DND-41 (cell line): ENCODE measurements around the gene SLC2A6.

ENCODE experiments used
- ATAC-seq: fragments of 200-7000 bp; cut with Tn5 transposase; 3 replicates; pipeline ENCODE4 v1.9.1; 2021; ENCODE audit warnings: low read depth; ENCODE audit not compliant: insufficient read depth
- DNase-seq: peaks from one replicate; pipeline ENCODE4 v3.0.0-alpha.2; 2020
- H2AFZ ChIP-seq: 2 replicates; pipeline ENCODE4 v1.6.0; 2012; ENCODE audit warnings: low read depth, low read length
- H3K27ac ChIP-seq: 2 replicates; pipeline ENCODE4 v1.5.1; 2012; ENCODE audit warnings: low read length, inconsistent platforms
- H3K27me3 ChIP-seq: fragments of 200-600 bp; sonication (generic); 2 replicates; pipeline ENCODE4 v1.6.0; 2012; ENCODE audit warnings: low read length, mild to moderate bottlenecking, inconsistent platforms; ENCODE audit not compliant: insufficient read depth, poor library complexity
- H3K36me3 ChIP-seq: 2 replicates; pipeline ENCODE4 v1.5.1; 2012; ENCODE audit warnings: low read length, inconsistent platforms; ENCODE audit not compliant: insufficient read depth
- H3K4me1 ChIP-seq: 2 replicates; pipeline ENCODE4 v1.5.1; 2012; ENCODE audit warnings: mild to moderate bottlenecking, low read length; ENCODE audit not compliant: insufficient read depth
- H3K4me2 ChIP-seq: 2 replicates; pipeline ENCODE4 v1.6.0; 2012; ENCODE audit warnings: mild to moderate bottlenecking, moderate library complexity, low read length, inconsistent platforms; ENCODE audit not compliant: insufficient read depth
- H3K4me3 ChIP-seq, 2 experiments: fragments of 200-600 bp in 1 of 2; shearing (Covaris generic) in 1 of 2; 2 replicates each; pipeline ENCODE4 v1.5.1; 2012 to 2016; ENCODE audit warnings: inconsistent platforms in 2 of 2, low read length in 2 of 2, mild to moderate bottlenecking in 2 of 2, low read depth in 1 of 2, moderate library complexity in 1 of 2
- H3K79me2 ChIP-seq: 2 replicates; pipeline ENCODE4 v1.6.0; 2012; ENCODE audit warnings: low read length, inconsistent platforms; ENCODE audit not compliant: insufficient read depth
- H3K9ac ChIP-seq: 2 replicates; pipeline ENCODE4 v1.6.0; 2012; ENCODE audit warnings: low read depth, mild to moderate bottlenecking, inconsistent platforms, low read length, moderate library complexity
- H3K9me3 ChIP-seq: 2 replicates; pipeline ENCODE4 v1.5.1; 2012; ENCODE audit warnings: low read length, moderate library complexity, mild to moderate bottlenecking, inconsistent platforms; ENCODE audit not compliant: insufficient read depth, severe bottlenecking
- H4K20me1 ChIP-seq: 2 replicates; pipeline ENCODE4 v1.6.0; 2012; ENCODE audit warnings: low read length; ENCODE audit not compliant: insufficient read depth
- CTCF ChIP-seq: IDR thresholded peaks from 2 replicates; pipeline ENCODE4 v1.5.1; 2012; ENCODE audit warnings: borderline replicate concordance, low read length, moderate library complexity, mild to moderate bottlenecking; ENCODE audit not compliant: poor library complexity, severe bottlenecking; ENCODE audit errors: extremely low read depth
- EZH2 ChIP-seq: IDR thresholded peaks from 3 replicates; pipeline ENCODE4 v1.6.1; 2012; ENCODE audit warnings: borderline replicate concordance, low read depth, mild to moderate bottlenecking, moderate library complexity, low read length, inconsistent platforms; ENCODE audit not compliant: severe bottlenecking

The SLC2A6 gene

GRCh38 chr9:133478851-133479711 lies at the start of gene SLC2A6:
SLC2A6 (minus strand) TSS chr9:133479099; CDS start chr9:133479059, 40 bp downstream.
- Histone ChIP-seq H3K27me3 (no peaks in the 10 kb centered on the region), H3K27ac (peak within 1 kb of the TSS; percentile 86), H4K20me1 (no peaks in the 10 kb centered on the region), H3K9ac (peak within 1 kb of the TSS; percentile 74), H3K9me3 (no peaks in the 10 kb centered on the region), H3K4me2 (peak within 1 kb of the TSS; percentile 99), H3K79me2 (0 out of 2 replicates have a peak, but pooled peaks cover 3% of the 10 kb centered on the region), H3K4me1 (peaks cover 25% of the 10 kb centered on the region), H2AFZ (peak within 1 kb of the TSS; percentile 94), H3K4me3 (peak within 1 kb of the TSS; percentile 51 to 93; a peak in 3 of 4 replicates), H3K36me3 (peaks cover 11% of the 10 kb centered on the region)
- DNase-seq (peak; percentile 91), ATAC-seq (peak; percentile 98)
- TF ChIP-seq EZH2 (no peak), CTCF (no peak)

- no peak for ATAC-seq
- peaks cover 4% of the 10 kb centered on the region; the same call in 1 of the 2 replicates for H4K20me1 ChIP-seq
- H3K9me3 ChIP-seq, result no peaks in the 10 kb centered on the region
- no peak for DNase-seq
- no peak overlapping the region for H2AFZ ChIP-seq
- H3K79me2 ChIP-seq, result no peaks in the 10 kb centered on the region
- no peaks in the 10 kb centered on the region for H3K36me3 ChIP-seq
- H3K4me1 ChIP-seq, result no peaks in the 10 kb centered on the region
- no peak overlapping the region for H3K4me2 ChIP-seq
- no peak overlapping the region for H3K9ac ChIP-seq
- peaks cover 21% of the 10 kb centered on the region for H3K27me3 ChIP-seq
- H3K4me3 ChIP-seq, result no peak overlapping the region
- H3K27ac ChIP-seq, result no peak overlapping the region
- TF ChIP-seq CTCF (no peak), EZH2 (no peak)
Measured at GRCh38 chr9:133528001-133528875, 49.3 kb upstream of the SLC2A6 start.

GRCh38 chr9:133527444-133527920 lies 48.6 kb upstream of the SLC2A6 start:
- Histone ChIP-seq H3K9me3 (no peaks in the 10 kb centered on the region), H3K4me3 (no peak overlapping the region), H3K36me3 (no peaks in the 10 kb centered on the region), H2AFZ (no peak overlapping the region), H3K4me1 (no peaks in the 10 kb centered on the region), H3K9ac (no peak overlapping the region), H3K79me2 (no peaks in the 10 kb centered on the region), H3K4me2 (no peak overlapping the region), H3K27me3 (peaks cover 17% of the 10 kb centered on the region), H4K20me1 (0 out of 2 replicates have a peak, but pooled peaks cover 4% of the 10 kb centered on the region), H3K27ac (no peak overlapping the region)
- no peak for ATAC-seq
- DNase-seq, result no peak
- TF ChIP-seq CTCF (no peak), EZH2 (no peak)
